ENCODE data around the gene LRTM1. TPM values are rescaled to one million over a fixed set of nuclear protein-coding genes. Genes with fewer than 3 reads are reported as not detected.

LRTM1 gene
- total and polyA plus RNA-seq, 10 donors, result 1.6 to 14.1 (median 6.7) TPM

GRCh38 chr3:54960082-54960481 lies 32.2 kb upstream of the LRTM1 start:
- WGBS, 5 donors, result 86 to 97% (median 94%) methylated on average over 1 of the region's 1 CpG
- no peak for DNase-seq
- Histone ChIP-seq H3K9me3 (no peaks in the 10 kb centered on the region), H3K4me3 (no peak overlapping the region), H3K27me3 (replicated peaks in 1 of 7) (no peaks in the 10 kb centered on the region), H3K4me1 (peaks cover 0 to 24% (median 3%) of the 10 kb centered on the region in 6 donors), H3K27ac (no peak overlapping the region), H3K36me3 (no peaks in the 10 kb centered on the region)
- intact Hi-C loops (cut with DNase I; ENCODE audit: low total_unique reads), result no loop called here
- TF ChIP-seq POLR2A (IDR thresholded peaks at IDR 0.05), result no peak
- TF ChIP-seq CTCF (IDR thresholded peaks at IDR 0.05 in 8 of 11, conservative IDR thresholded peaks at IDR 0.05 in 3 of 11), result no peak
- no peak for TF ChIP-seq POLR2AphosphoS5 (IDR thresholded peaks at IDR 0.05)

DNA sequence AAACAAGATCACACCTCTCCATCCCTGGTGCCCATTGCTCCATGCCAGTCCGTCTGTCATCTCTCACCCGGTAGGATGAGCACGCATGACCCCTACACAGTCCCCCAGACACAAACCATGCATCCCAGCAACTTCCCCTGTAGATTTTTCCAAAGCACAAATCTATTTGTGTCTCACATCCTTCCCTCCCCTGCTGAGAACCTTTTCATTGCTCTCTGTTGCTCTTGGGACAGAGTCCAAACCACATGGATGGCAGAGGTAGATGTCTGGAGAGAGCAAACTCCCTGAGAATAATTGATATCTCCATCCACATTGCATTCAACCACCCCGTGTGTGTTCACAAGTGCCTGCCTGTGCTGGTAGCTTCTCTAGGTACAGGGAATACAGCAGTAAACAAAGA lies 29.9 kb upstream of the LRTM1 start:
- WGBS, 5 donors, result 88 to 91% (median 91%) methylated on average over 4 of the region's 4 CpGs
- Histone ChIP-seq H3K27ac (no peak overlapping the region), H3K4me3 (no peak overlapping the region), H3K9me3 (no peaks in the 10 kb centered on the region), H3K27me3 (replicated peaks in 1 of 7) (no peaks in the 10 kb centered on the region), H3K4me1 (peaks cover 0 to 19% (median 1%) of the 10 kb centered on the region in 6 donors), H3K36me3 (no peaks in the 10 kb centered on the region)
- TF ChIP-seq POLR2AphosphoS5 (IDR thresholded peaks at IDR 0.05) (no peak), POLR2A (IDR thresholded peaks at IDR 0.05) (no peak), CTCF (IDR thresholded peaks at IDR 0.05 in 8 of 11, conservative IDR thresholded peaks at IDR 0.05 in 3 of 11) (no peak)
- DNase-seq, result no peak
- intact Hi-C loops (cut with DNase I; ENCODE audit: low total_unique reads), result no loop called here

DNA sequence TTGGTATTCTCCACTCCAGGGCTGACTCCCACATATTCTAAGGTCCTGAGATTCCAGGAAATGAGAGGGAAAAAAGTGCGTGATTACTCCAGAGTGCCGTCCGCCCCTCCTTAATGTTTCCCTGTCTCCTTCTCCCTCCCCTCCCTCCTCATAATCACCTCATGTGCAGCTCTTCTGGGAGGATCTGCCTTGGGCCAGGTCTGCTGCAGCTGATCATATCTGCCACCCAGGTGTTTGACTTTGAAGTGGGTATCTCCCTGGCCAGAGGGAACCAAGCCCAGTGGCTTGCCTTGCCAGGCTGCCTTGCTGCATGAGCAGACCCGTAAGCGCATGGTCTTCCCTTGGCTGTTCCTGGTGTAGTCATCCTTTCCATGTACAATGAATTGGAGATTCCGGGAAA lies 28.1 kb upstream of the LRTM1 start:
- H3K4me3 ChIP-seq, result no peak overlapping the region
- peaks cover 0 to 19% (median 1%) of the 10 kb centered on the region in 6 donors for H3K4me1 ChIP-seq
- intact Hi-C loops (cut with DNase I; ENCODE audit: low total_unique reads), result no loop called here
- H3K9me3 ChIP-seq, result no peaks in the 10 kb centered on the region
- no peaks in the 10 kb centered on the region for H3K36me3 ChIP-seq
- no peak for TF ChIP-seq POLR2AphosphoS5 (IDR thresholded peaks at IDR 0.05)
- no peak for TF ChIP-seq POLR2A (IDR thresholded peaks at IDR 0.05)
- no peak for TF ChIP-seq CTCF (IDR thresholded peaks at IDR 0.05 in 8 of 11, conservative IDR thresholded peaks at IDR 0.05 in 3 of 11)
- H3K27ac ChIP-seq, result no peak overlapping the region
- 82 to 90% (median 85%) methylated on average over 6 of the region's 6 CpGs for WGBS, 5 donors
- H3K27me3 ChIP-seq (replicated peaks in 1 of 7), result no peaks in the 10 kb centered on the region
- no peak for DNase-seq

DNA sequence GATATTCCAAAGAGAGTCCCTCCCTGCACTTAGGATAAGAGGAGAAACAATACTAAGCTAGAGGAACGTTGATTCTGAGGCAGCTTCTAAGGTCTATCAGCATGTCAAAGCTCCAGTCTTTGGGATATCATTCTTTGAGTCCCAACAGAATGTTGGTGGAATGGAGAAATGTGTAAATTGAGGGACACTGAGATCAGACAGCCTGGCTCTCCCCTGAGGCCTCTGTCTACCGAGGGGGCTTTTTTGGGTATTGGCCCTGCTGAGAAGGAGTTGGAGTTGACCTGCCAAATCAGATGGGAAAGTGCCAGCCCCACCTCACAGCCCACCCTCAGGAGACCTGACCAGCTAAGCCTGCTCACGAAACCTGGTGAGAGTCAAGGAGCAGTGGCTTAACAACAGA lies 27.6 kb upstream of the LRTM1 start:
- H3K27me3 ChIP-seq (replicated peaks in 1 of 7), result no peaks in the 10 kb centered on the region
- H3K27ac ChIP-seq, result no peak overlapping the region

More for the DNA sequence above, 27.6 kb upstream of the LRTM1 start:
- WGBS, 5 donors, result 77 to 86% (median 84%) methylated on average over 3 of the region's 3 CpGs
- H3K9me3 ChIP-seq, result no peaks in the 10 kb centered on the region
- TF ChIP-seq CTCF (IDR thresholded peaks at IDR 0.05 in 8 of 11, conservative IDR thresholded peaks at IDR 0.05 in 3 of 11) (no peak), POLR2A (IDR thresholded peaks at IDR 0.05) (no peak), POLR2AphosphoS5 (IDR thresholded peaks at IDR 0.05) (no peak)
- H3K4me1 ChIP-seq, result peaks cover 0 to 19% (median 1%) of the 10 kb centered on the region in 6 donors
- H3K4me3 ChIP-seq, result no peak overlapping the region
- H3K36me3 ChIP-seq, result no peaks in the 10 kb centered on the region
- DNase-seq, result no peak
- intact Hi-C loops (cut with DNase I; ENCODE audit: low total_unique reads), result no loop called here

Measured in spleen (tissue), 11 donors.